GM06990 (cell line): ENCODE data around the gene PKDREJ.

ENCODE experiments used
- DNase-seq: peaks from one replicate; pipeline ENCODE4 v3.0.0-alpha.2; 2011; ENCODE audit not compliant: insufficient read length; ENCODE audit errors: extremely low read depth
- H3K27me3 ChIP-seq: replicated peaks from 2 replicates; pipeline ENCODE4 v1.6.0; 2011; ENCODE audit warnings: low read length; ENCODE audit not compliant: control insufficient read depth, insufficient read depth
- H3K36me3 ChIP-seq: 2 replicates; pipeline ENCODE4 v1.5.1; 2011; ENCODE audit warnings: low read length; ENCODE audit not compliant: control insufficient read depth, insufficient read depth
- H3K4me3 ChIP-seq: replicated peaks from 2 replicates; pipeline ENCODE4 v1.5.1; 2011; ENCODE audit warnings: low read depth, mild to moderate bottlenecking, control low read depth, low read length
- TF ChIP-seq, protein P1 (sequence below): IDR thresholded peaks from 2 replicates; pipeline ENCODE4 v1.5.1; 2011; ENCODE audit warnings: low read length, control low read depth, mild to moderate bottlenecking, inconsistent platforms; ENCODE audit not compliant: insufficient read depth, poor library complexity, severe bottlenecking

Gene PKDREJ

DNA sequence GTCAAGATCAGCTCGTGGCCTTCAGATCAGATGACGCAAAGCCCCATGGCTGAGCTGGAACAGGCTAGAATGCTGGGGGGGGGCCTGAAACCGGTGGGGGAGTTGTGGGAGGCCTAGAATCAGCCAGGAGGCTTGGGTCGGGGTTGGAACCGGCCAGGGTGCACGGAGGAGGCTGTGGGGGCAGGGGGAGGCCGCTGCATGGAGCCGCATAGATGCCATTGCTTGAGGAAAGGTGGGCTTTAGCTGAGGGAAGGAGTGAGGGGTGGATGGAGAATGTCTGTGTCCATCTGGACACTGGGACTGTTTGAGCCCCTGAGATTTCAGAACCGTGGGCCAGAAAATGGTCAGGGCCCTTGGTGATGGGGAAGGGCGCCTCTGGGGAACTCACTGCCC lies 38.2 kb downstream of the PKDREJ start:
- H3K4me3 ChIP-seq, result no peak overlapping the region
- H3K27me3 ChIP-seq, result no peaks in the 10 kb centered on the region
- DNase-seq, result no peak
- H3K36me3 ChIP-seq, result peaks cover 2% of the 10 kb centered on the region; the same call in 1 of the 2 replicates
- TF ChIP-seq, protein P1, sequence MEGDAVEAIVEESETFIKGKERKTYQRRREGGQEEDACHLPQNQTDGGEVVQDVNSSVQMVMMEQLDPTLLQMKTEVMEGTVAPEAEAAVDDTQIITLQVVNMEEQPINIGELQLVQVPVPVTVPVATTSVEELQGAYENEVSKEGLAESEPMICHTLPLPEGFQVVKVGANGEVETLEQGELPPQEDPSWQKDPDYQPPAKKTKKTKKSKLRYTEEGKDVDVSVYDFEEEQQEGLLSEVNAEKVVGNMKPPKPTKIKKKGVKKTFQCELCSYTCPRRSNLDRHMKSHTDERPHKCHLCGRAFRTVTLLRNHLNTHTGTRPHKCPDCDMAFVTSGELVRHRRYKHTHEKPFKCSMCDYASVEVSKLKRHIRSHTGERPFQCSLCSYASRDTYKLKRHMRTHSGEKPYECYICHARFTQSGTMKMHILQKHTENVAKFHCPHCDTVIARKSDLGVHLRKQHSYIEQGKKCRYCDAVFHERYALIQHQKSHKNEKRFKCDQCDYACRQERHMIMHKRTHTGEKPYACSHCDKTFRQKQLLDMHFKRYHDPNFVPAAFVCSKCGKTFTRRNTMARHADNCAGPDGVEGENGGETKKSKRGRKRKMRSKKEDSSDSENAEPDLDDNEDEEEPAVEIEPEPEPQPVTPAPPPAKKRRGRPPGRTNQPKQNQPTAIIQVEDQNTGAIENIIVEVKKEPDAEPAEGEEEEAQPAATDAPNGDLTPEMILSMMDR, result no peak

DNA sequence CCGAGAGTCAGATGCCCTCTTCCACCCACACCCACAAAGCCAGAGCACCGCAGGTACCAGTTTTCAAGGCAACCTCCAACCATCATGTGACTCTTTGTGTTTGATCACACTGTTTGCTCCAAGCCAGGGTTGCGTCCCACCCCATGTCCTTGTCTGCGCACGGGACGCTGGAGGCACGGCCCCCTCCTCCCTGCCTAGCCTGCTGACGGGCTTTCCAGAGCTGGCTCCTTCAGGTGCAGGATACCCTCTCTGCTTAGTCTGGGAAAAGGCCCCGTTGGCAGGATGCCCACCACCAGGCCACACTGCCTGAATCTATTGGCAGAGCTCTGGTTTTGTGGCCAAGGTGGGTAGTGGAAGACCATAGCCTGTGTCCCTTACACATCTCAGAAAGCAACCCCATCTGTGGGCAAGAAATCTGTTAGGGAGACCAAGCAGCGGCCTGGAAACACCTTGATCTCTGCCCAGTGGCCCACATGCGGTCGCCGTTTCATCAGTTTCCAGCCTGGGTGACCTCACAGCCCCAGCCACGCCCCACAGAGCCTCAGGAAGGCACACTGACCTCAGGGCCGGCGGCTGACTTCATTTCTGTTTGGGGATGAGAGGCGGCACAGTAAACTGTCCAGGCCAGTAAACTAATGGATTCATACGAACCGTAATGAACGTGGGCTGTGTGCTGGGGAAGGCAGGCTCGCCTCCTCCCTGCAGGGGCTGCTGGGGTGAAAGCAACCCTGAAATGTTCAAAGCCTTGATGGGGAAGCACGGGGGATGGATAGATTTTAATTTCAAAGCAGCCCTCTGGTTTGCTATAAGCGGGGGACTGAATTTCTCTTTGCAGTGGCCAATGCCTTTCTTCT lies 38.9 kb downstream of the PKDREJ start:
- DNase-seq, result no peak
- no peak overlapping the region for H3K4me3 ChIP-seq
- TF ChIP-seq, protein P1, result no peak
- peaks cover 2% of the 10 kb centered on the region; the same call in 1 of the 2 replicates for H3K36me3 ChIP-seq
- no peaks in the 10 kb centered on the region for H3K27me3 ChIP-seq

DNA sequence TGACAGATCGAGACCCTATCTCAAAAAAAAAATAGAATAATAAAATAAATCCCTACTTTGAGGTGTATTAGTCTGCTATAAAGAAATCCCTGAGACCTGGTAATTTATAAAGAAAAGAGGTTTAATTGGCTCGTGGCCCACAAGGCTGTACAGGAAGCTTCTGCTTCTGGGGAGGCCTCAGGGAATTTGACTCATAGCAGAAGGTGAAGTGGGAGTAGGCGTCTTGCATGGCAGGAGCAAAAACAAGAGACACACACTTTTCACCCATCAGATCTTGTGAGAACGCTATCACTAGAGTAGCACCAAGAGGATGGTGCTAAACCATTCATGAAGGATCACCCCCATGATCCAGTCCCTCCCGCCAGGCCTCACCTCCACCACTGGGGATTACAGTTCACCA lies 42.2 kb downstream of the PKDREJ start:
- TF ChIP-seq, protein P1, result no peak
- Histone ChIP-seq H3K27me3 (no peaks in the 10 kb centered on the region), H3K36me3 (peaks cover 12% of the 10 kb centered on the region), H3K4me3 (no peak overlapping the region)
- no peak for DNase-seq

DNA sequence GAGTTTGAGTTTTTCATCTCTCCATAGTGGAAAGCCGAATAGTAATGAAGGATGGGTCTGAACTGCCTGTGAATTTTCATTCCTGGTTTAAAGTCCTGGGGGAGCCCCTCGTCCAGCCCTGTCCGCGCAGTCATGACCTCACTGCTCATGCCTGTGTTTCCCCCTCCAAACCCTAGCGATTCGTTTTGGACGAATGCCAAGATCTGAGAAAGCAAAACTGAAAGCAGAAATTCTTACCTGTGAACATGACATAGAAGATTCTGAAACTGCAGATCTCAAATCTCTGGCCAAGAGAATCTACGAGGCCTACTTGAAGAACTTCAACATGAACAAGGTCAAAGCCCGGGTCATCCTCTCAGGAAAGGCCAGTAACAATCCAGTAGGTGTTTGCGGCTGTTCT lies 43.5 kb downstream of the PKDREJ start:
- no peak for DNase-seq
- H3K4me3 ChIP-seq, result no peak overlapping the region
- H3K27me3 ChIP-seq, result no peaks in the 10 kb centered on the region
- peaks cover 11% of the 10 kb centered on the region for H3K36me3 ChIP-seq
- TF ChIP-seq, protein P1, result no peak

DNA sequence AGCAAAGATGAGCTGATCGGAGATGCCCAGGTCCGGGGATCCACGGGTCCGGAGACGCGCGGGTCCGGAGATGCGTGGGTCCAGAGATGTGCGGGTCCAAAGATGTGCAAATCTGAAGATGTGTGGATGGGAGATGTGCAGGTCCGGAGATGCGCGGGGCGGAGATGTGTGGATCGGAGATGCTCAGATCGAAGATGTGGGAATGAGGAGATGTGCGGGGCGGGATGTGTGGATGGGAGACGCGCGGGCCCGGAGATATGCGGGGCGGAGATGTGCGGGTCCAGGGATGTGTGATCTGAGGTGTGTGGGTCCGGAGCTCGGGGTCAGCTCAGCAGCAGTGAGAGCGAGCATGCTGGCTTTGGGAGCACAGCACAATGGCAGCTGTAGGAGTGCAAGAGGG lies 48.5 kb downstream of the PKDREJ start:
- no peak for DNase-seq
- TF ChIP-seq, protein P1, result no peak
- Histone ChIP-seq H3K27me3 (no peaks in the 10 kb centered on the region), H3K36me3 (peaks cover 11% of the 10 kb centered on the region), H3K4me3 (no peak overlapping the region)

DNA sequence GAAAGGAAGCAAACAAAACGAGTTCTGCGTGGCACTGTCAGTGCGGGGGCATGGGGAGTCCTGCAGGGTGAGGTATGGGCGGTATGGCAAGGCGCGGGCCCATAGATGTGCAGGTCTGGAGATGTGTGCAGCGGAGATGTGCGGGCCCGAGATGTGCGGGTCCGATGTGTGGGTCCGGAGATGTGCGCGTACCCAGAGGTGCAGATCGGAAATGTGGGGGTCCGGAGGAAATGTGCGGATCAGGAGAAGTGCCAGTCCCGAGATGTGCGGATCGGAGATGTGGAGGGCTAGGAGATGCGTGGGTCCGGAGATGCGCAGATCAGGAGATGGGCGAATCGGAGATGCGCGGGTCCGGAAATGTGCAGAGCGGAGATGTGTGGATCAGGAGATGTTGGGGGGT lies 49.0 kb downstream of the PKDREJ start:
- TF ChIP-seq, protein P1, result no peak
- H3K27me3 ChIP-seq, result no peaks in the 10 kb centered on the region

More for the DNA sequence above, 49.0 kb downstream of the PKDREJ start:
- no peak overlapping the region for H3K4me3 ChIP-seq
- H3K36me3 ChIP-seq, result peaks cover 11% of the 10 kb centered on the region
- DNase-seq, result no peak
